Testis (tissue), 5 donors: ENCODE measurements around the gene PTRH2. TPM values are rescaled to one million over a fixed set of nuclear protein-coding genes. Genes with fewer than 3 reads are reported as not detected.
"Not testable (repeated sequence)": the region's sequence is repeated elsewhere in the genome, so short reads cannot be mapped to it uniquely, and the experiment has no call there.

Experiments
- DNase-seq: peaks from one replicate; pipeline ENCODE4 v3.0.0-alpha.2; 2019
- H3K27ac ChIP-seq, 2 donors: fragments of 200-600 bp; sonication (generic); one replicate each; pipeline ENCODE4 v1.5.1; 2019
- H3K27me3 ChIP-seq: fragments of 200-600 bp; sonication (generic); one replicate; pipeline ENCODE4 v1.5.1; 2019
- H3K36me3 ChIP-seq: fragments of 200-600 bp; sonication (generic); one replicate; pipeline ENCODE4 v1.5.1; 2017; ENCODE audit warnings: low read depth; ENCODE audit errors: missing control alignments
- H3K4me1 ChIP-seq: fragments of 200-600 bp; sonication (generic); one replicate; pipeline ENCODE4 v1.5.1; 2019
- H3K4me3 ChIP-seq, 2 donors: fragments of 200-600 bp; sonication (generic); one replicate each; pipeline ENCODE4 v1.5.1; 2017 to 2019
- H3K9me3 ChIP-seq: fragments of 200-600 bp; sonication (generic); one replicate; pipeline ENCODE4 v1.5.1; 2017
- POLR2A ChIP-seq: fragments of 450-650 bp; IDR thresholded peaks from one replicate; pipeline ENCODE4 v1.6.1; 2017; ENCODE audit warnings: antibody characterized with exemption, mild to moderate bottlenecking, moderate library complexity
- WGBS, 2 donors: methylation state at CpG; one replicate each; pipeline ENCODE4 v1.1.5; 2018; 5-methylcytosine and 5-hydroxymethylcytosine counted together
- intact Hi-C: fragments of 100-400 bp; cut with DNase I; formaldehyde crosslinking; loops from one replicate; pipeline ENCODE4 v1.15.1; 2023; ENCODE audit warnings: low total_unique reads
- long read RNA-seq, 2 donors: transcript quantifications; one replicate each; lab custom pipeline, GENCODE V29; 2026
- polyA plus RNA-seq: library from polyadenylated mRNA; stranded (reverse); fragments of 350-450 nt; fragmentation: Illumina TruSeq; extraction: RNeasy Lipid Tissue Mini Kit (QIAGEN cat#74804); gene quantifications from one replicate; pipeline ENCODE4 v1.2.3, GENCODE V29; 2014; ENCODE audit warnings: low read depth, low replicate concordance; ENCODE audit not compliant: insufficient read depth
- total RNA-seq, 2 donors: library from RNA; depleted of rRNA; stranded (reverse); fragments of >200 nt; gene quantifications; one replicate each; pipeline ENCODE4 v1.2.3, GENCODE V29; 2016
- TF ChIP-seq, protein P1 (sequence below), 3 experiments: fragments of 450-650 bp in 2 of 3; fragments of 200-600 bp in 1 of 3; sonication (generic) in 1 of 3; IDR thresholded peaks; one replicate each; pipeline ENCODE4 v1.5.1; 2016 to 2019; ENCODE audit warnings: antibody characterized with exemption in 3 of 3, mild to moderate bottlenecking in 2 of 3, moderate library complexity in 1 of 3

PTRH2 gene
- total RNA-seq (10 to 100 TPM; 37.7 to 40.5 TPM), polyA plus RNA-seq (41.6 TPM)
- long read RNA-seq, donor 1, full-length matches to known transcripts: 46 of 46 reads
- long read RNA-seq, donor 1, partial matches to known transcripts: 0 of 46 reads
- long read RNA-seq, donor 1, other reads (novel, unspliced or antisense): 0 of 46 reads
- long read RNA-seq, donor 2, full-length matches to known transcripts: 35 of 35 reads
- long read RNA-seq, donor 2, partial matches to known transcripts: 0 of 35 reads
- long read RNA-seq, donor 2, other reads (novel, unspliced or antisense): 0 of 35 reads

DNA sequence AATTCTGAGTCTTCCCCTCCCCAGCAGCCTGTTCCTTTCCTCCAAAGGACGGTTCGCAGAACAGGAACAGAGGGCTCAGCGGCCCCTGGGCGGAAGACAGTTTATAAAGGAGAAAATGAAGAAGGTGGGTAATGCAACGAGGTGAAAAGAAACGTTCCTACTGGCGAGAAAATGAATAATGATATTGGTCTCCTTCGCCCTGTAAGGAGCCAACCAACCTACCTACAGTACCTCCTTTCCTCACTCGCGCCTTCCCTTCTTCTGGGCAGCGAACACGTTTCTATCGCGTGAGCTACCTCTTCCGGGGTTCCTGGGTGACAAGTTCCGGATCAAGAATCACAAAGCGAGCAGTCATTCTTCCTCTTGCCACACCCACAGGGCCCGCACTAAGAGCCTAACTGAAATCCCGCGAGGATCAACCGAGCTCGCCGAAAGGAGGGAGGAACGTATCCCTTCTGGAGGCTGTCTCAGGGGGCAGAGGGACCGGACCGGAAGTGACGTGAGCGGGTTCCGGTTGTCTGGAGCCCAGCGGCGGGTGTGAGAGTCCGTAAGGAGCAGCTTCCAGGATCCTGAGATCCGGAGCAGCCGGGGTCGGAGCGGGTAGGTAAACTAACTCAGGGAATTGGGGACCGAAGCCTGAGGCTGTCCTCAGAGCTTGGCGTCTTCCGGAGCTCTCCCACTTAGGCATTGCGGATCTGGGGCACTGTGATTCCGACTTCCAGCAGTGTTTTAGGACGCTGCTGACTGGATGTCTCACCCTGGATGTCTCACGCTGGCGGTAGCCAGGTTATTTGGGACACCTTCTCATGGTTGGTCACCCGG is at the start of gene PTRH2, which contains the start of gene VMP1:
TSS of gene PTRH2 (minus strand) at position 282 of the 822 bp plus-strand sequence. CDS start 9,452 bp downstream, outside the sequence.
TSS of gene VMP1 (plus strand) at position 506 of the 822 bp plus-strand sequence. CDS start 23,793 bp downstream, outside the sequence.
- H3K27me3 ChIP-seq: no peaks in the 10 kb centered on the region
- H3K4me3 ChIP-seq: peak within 1 kb of the TSS; percentile 77 to 80
- intact Hi-C loops: no loop called here
- peak; percentile 99 for DNase-seq
- peak within 1 kb of the TSS; percentile 82 to 91 for H3K27ac ChIP-seq
- no peaks in the 10 kb centered on the region for H3K36me3 ChIP-seq
- H3K4me1 ChIP-seq: peaks cover 16% of the 10 kb centered on the region
- TF ChIP-seq, protein P1, sequence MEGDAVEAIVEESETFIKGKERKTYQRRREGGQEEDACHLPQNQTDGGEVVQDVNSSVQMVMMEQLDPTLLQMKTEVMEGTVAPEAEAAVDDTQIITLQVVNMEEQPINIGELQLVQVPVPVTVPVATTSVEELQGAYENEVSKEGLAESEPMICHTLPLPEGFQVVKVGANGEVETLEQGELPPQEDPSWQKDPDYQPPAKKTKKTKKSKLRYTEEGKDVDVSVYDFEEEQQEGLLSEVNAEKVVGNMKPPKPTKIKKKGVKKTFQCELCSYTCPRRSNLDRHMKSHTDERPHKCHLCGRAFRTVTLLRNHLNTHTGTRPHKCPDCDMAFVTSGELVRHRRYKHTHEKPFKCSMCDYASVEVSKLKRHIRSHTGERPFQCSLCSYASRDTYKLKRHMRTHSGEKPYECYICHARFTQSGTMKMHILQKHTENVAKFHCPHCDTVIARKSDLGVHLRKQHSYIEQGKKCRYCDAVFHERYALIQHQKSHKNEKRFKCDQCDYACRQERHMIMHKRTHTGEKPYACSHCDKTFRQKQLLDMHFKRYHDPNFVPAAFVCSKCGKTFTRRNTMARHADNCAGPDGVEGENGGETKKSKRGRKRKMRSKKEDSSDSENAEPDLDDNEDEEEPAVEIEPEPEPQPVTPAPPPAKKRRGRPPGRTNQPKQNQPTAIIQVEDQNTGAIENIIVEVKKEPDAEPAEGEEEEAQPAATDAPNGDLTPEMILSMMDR (IDR thresholded peaks at IDR 0.05): no peak
- peak; percentile 81 for TF ChIP-seq POLR2A
- WGBS, 2 donors: 0% methylated on average over 32 to 45 of the region's 45 CpGs
- no peaks in the 10 kb centered on the region for H3K9me3 ChIP-seq

DNA sequence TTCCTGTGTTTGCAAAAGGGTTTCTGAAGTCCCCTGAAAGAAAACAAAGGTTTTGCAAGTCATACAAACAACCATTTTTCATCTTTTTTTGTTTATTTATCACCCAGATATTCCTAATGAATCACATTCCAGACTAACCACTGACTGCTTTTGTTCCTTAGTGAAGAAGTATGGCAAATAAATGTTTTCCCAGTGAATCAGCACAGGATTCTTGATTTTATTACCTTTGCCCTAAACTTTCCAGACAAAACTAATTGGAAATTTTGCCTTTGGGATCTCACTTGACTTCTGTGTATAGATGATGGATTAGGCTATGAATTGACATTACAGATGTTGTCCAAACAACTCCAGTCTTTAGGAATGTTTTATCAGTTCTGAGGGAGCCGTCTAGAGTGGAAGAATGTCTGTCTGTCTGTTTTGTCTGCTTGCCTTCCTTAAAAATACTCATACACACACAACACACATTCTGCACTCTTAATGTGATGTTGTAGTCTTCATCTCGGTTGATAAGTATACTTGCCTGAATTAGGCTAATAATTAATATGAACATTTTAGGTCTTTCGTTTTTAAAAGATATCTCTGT is 49.1 kb upstream of the PTRH2 start:
- TF ChIP-seq POLR2A: no peak
- TF ChIP-seq, protein P1 (IDR thresholded peaks at IDR 0.05): no peak
- Histone ChIP-seq H3K27ac (no peak overlapping the region), H3K9me3 (no peaks in the 10 kb centered on the region), H3K4me3 (no peak overlapping the region), H3K36me3 (no peaks in the 10 kb centered on the region), H3K27me3 (no peaks in the 10 kb centered on the region), H3K4me1 (peaks cover 8% of the 10 kb centered on the region)
- intact Hi-C loops: no loop called here
- WGBS, 2 donors: 40 to 49% methylated on average over 3 of the region's 3 CpGs
- DNase-seq: no peak

DNA sequence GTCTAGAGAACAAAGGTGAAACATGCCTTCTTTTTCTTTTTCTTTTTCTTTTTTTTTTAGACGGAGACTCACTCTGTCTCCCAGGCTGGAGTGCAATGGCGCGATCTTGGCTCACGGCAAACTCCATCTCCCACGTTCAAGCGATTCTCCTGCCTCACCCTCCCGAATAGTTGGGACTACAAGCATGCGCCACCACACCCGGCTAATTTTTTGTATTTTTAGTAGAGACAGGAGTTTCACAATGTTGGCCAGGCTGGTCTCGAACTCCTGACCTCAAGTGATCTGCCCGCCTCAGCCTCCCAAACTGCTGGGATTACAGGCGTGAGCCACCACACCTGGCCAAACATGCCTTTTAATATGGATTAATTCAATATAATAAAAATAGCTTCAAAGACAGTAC is 47.8 kb upstream of the PTRH2 start:
- H3K4me3 ChIP-seq, H3K4me1 ChIP-seq, H3K27me3 ChIP-seq, H3K36me3 ChIP-seq, intact Hi-C loops, H3K27ac ChIP-seq, DNase-seq, H3K9me3 ChIP-seq: not testable (repeated sequence)
- WGBS, 2 donors: 98% methylated on average over 12 of the region's 12 CpGs

DNA sequence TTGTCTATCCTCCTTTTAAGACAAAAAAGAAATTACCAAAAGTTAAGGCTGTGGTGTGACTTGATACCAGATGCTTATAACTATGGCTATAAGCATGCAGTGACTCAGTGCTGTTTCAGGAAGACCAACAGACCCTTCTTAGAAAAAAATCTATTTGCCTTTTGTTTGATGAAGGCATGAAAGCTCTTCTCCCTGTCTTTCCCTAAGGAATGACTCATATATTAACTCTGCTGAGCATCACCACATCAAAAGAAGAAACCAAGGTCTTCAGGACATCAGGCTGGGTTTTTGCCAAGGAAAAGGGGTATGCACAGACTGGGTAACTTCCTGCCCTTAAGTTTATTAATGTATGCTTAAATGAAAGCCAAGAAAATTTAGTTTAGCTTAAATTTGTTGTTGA is 47.3 kb upstream of the PTRH2 start:
- intact Hi-C loops: no loop called here
- Histone ChIP-seq H3K4me1 (peaks cover 8% of the 10 kb centered on the region), H3K9me3 (no peaks in the 10 kb centered on the region), H3K36me3 (no peaks in the 10 kb centered on the region), H3K4me3 (no peak overlapping the region), H3K27me3 (no peaks in the 10 kb centered on the region), H3K27ac (no peak overlapping the region)
- no peak for DNase-seq
- TF ChIP-seq, protein P1 (IDR thresholded peaks at IDR 0.05): no peak
- TF ChIP-seq POLR2A: no peak
